ENCODE results near the gene KDM4C.

The KDM4C gene

DNA sequence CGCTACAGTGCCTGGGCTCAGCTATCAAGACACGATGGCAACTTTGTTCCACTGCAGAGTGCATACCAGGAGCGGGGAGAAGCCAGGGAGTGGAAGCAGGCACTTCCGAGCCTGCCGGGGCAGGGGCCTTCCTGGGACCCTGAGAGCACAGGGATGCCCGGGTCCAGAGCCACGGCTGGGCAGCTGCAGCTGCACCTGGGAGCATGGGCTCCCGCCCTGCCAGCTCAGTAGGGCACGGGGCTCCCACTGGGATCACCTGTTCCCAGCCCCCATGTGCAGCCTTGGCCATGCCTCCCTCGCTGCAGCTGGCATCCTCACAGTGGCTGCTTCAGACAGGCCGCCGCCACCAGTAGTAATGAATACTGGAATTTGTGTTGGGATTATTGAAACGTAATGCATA lies 391.5 kb downstream of the KDM4C start:
- DNase-seq: no peak

DNA sequence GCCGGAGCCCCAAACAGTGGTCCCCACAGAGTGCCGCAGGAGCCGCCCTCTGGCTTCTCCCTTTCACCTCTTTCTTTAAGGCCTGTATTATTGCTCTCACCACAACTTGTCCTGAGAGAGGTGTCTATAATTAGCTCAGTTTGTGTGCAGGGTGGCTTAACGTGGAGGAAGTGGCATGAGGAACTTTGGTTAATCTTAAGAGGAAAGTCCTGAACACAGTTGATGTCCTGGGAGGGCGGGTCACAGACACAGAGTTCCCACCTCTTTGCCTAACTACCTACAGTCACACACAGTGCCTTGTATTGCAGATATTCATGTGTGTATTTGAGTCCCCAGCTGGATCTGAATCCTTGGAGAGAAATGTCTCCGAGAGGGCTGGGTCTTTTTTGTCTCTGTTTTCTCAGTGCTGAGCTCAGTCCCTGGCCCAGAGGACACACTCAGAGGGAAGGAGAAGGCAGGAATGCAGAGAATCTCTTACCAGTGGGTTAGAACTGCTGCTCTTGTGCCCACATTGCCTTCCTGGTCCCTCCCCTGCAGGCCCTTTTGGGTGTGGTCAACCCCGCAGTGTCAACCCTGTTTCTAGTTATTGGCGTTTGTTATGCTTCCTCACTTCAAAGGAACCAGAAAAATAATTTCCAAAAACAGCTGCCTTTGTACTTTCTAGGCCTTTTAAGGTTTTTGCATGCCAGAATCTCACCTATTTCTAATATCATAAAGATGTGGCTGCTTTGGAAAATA lies 392.5 kb downstream of the KDM4C start:
- no peak for DNase-seq

DNA sequence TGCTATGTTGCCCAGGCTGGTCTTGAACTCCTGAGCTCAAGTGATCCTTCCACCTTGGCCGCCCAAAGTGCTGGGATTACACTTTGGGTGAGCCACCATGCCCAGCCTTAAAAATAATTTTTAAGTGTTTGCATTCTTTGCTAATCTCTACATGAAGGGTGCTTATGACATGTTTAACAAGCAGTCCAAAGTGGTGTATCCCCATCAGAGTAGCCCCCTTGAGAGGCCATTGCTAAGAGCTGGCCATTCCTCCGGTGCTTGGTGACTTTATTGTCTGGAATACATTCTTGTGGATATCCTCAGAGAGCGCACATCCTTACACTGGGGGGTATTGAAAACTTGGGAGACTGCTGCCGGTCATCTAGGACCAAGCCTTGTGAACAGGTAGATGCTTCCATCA lies 395.4 kb downstream of the KDM4C start:
- no peak for DNase-seq

DNA sequence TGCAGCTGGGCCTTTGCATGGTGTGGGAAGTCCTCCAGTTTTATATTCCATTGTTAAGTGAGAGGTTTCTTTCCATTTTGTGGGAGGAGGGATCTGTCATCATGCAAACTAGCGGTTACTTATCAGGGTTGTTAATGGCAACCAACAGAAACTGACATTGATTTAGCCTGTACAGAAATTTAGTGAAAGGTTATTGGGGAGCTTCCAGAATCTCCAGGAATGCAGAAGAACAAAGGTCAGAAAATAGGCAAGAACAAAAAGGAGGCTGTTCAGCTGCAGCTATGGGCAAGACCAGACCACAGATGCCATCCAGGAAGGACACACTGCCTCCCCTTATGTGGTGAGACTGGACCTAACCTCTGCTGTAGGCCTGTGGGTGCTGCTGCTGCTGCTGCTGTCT lies 395.8 kb downstream of the KDM4C start:
- no peak for DNase-seq

DNA sequence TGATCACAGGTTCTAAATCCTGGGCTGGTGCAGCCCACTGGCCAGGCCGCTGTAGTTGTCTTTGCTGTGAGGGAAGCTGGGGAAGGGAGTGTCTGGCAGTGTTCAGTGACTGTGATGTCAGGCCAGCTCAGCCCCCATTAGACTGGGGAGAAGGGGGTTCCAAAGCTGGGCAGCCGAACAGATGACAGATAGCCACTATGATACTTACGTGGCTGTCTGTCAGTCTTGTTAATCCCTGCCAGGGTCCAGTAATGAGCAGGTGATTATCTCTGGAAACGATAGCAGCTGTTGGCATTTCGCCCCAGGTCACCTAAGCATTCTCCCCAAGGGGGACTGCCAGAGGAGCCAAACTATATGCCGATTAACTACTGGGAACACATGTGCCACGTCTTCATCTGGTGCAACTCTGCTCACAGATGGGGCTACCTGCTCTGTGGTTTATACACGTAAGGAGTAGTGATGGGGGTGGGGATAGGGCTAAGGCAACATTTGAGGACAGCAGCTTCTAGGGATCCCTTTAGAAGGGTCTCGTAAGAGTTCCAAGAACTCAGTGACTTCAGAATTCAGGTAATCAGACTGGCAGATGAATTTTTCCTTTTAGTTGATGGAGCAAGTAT lies 396.3 kb downstream of the KDM4C start:
- no peak for DNase-seq

DNA sequence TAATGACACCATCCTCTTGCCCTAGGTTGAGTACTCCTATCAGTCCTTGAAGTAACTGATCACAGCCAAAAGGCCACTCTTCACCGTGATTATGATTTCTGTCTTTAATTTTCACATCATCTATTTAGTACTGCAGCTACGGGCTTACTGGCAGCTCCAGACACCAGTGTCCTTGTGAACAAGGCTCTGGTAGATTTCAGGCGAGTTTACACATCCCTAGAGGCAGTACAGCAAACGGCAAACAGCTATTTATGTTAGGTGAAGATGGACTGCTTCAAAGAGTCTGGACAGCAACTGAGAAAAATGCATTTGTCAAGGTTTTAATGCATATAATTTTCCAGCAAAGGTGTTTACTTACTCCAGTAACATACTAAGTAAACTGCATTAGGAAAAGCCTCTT lies 396.9 kb downstream of the KDM4C start:
- DNase-seq: no peak

DNA sequence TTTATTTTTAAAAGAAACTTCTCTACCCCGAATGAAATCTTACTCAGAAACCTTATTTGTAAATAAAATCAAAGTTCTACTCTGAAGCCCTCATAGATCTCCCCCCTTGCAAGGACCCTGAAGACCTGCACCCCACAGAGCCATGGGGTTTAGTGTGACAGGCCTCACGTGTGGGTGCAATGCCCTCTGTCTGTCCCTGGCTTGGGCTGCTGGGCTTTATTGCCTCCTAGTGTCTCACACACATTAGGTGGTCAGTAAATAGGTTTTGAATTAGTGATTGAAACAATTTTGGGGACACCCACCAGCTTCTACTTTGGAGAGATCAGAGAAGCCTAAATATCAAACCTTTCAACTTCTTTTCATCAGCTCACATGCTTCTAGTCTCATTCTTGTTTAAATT lies 403.7 kb downstream of the KDM4C start:
- DNase-seq: no peak

DNA sequence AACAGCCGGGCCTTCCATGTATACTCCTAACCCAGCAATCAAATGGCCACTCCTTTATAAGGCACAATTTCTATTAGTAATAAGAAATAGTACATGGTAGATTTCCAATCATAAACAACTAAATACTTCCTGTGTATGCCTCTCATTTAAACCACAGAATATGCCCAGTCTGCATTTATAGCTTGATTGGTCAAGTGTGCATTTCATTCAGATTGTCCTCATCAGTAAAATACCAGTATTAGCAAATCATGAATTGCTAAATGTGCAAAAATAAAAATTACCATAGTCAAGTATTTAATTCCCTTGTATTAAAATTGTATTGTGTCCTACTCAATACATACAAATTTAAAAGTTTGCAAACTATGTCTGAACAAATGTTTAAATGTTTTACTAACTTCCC lies 406.2 kb downstream of the KDM4C start:
- DNase-seq: no peak

DNA sequence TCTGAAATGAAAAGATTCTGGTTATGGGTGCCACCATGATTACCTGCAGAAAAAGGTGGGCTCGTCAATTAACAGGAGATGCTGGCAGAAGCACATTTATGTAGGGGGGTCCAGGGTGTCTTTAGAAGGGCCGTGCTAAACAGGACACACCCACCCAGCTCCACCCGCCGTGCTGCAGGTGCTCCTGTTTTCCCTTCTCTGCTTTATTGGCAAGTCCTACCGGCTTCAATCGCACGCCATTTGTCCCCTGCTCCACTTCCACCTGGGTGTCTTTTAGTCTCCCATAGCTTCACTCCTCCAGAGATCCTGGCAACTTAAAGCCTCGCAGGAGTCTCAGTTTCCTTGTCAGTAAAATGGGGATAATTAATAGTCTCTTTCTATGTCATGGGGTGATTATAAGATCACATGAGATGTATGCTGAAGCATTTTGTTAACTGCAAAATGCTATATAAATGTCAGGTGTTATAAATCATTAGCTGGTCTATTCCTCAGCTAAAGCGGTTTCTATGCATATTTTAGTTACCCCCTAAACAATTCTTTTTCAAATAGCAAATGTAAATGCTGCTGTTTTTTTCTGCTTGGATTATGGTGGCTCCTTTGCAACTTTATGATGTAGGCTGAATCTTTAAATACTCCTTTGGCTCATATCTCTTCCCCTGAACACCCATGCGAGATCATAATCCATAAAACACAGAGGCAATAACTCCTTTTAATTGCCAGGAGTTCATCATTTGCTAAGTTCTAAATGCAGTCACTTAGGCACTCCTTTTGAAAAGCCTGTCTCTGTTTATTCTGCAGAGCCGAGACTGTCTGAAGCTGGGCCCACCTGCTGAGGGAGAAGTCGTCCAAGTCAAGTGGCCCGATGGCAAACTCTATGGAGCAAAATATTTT lies 406.9 kb downstream of the KDM4C start:
- no peak for DNase-seq

DNA sequence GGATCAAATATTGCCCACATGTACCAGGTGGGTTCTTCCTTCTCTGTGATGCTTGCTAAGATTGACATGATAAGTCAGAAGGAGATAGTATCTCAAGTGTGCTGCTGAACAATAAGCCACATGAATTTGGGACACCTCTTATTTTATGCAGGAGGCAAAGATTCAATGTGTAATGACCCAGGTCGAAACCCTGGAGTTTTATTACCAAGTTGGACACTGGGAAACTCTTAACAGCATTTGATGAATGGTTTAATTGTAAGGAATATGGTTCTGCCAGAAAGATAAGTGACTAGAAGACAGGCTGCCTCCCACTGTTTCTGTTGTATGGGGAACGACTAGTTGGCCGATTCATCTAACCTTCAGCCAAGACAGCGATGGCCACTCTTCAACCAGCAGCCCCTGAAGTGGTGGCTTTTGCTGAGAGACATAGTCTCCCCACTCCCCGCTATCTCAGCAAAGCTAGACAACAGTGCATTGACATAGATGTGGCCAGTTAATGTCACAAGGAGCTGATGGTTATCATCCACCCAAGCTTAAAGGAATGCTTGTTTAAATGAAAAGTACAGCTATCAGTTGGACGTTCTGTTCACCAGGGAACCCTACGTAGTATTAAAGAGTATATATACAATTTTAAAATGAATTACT lies 407.7 kb downstream of the KDM4C start:
- DNase-seq: no peak

DNA sequence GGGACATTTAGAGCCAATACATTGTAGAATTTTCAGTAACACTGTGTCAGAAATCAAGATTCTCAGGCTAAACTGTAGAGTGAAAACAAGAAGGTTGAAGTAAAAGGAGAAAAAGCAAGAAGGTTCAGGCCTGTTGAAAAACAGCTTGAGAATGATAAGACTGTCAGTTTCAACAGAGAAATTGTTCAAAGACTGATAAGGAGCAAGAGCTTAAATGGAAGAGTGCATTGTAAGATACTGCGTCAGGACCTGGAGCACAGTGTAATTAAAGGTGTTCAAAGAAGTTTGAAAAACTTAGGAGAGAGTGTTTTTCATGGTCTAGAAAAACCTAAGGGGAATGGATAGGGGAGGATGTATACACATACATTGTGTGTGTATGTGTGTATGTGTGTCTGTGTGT lies 408.3 kb downstream of the KDM4C start:
- DNase-seq: no peak

DNA sequence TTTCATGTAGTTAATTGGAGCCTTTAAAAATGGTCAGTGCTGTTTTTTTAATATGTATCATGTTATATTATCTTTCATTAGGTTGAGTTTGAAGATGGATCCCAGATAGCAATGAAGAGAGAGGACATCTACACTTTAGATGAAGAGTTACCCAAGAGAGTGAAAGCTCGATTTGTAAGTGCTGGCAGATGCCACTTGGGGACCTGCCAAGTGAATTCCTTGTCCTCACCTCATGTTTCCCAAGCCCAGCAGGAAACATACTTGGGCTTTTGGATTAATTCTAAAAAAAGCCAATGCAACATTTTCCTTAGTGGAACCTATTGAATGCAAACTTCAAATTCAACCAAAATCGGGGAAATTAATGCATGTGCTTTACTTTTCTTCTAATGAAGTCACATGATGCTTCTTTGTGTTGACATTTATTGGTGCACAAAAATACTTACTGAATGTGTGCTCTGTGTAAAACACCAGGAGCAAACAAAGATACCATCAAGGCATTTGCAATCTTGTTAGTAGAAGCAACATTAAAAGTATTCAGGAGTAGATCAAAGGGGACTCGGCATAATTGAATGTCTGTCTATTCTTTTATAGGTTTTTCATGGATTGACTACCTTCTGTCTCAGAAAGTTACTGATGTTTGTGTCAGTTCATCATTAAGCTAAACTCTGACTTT lies 412.1 kb downstream of the KDM4C start:
- DNase-seq: no peak

DNA sequence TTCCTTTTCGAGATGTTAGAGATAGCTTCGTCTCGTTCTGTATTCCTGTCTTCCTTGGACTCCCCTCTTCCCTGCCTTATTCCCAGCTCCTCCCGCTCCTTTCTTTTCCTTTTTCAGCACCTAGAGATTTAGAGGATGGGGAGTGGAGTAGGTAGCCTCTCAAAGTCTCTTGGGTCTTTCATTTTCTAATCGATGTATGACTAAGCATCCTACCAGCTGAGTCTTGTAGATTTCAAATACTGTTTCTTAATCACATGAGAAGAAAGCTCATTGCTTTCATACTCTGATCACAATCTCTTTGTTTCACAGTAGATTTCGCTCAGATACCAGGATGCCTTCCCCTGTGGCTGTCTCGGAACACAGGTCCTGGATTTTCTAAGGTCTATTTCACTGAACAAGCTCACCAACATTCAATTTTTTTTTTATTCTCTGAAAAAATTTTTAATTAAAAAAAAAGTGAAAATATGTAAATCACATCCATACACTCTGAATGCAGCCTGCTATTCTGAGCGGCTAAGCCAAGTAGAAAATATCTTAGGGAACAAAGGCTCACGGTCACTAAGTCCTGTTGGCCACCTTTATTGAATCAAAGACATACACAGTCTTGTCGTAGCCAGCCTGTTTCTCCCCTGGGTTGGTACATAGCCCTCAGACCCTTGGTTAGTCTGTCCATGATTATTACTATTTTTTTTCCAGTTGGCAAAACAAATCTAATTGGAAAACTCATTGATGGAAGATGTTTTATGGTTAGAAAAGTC lies 413.8 kb downstream of the KDM4C start:
- DNase-seq: no peak

DNA sequence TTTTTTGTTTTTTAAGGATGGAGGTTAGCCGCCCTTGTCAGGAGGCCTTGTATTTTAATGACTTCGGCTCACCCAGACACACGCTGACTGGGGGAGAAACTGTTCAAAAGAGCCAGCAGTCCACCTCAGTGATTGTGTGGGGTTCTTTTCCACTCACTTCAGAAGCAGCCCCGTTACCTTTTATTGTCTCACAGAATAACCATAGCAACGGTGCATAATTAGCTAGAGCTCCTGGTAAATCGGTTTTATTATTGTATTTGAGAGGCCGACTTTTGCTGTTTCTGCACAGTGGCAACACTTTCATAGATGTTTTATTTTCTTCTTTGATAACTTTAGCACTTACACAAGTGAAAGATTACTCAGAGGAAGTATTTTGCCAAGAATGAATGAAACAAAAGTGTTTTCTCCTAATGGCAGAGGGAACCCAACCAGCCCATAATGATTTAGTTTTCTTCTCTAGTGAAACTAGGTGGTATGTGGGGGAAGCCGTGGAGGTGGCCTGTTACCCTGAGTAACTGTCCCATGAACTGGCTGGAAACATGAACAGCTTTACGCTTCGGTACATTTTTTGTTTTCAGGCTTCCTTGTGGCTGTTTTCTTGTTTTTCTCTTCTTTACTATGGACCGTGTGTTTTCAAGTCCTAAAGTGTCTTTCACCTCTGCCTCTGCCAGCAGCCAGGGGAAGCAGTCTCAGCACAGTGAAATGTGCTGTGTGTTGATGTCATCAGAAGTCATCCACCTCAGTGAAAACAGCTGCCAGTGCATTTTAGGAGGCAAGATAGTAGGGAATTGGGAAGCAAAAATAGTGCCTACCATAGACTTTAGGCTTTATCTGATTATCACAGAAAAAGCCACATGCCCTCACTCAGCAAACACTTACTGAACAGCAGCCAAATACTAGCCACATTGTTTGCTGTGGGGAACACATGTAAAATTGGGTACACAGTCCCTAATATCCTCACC lies 414.7 kb downstream of the KDM4C start:
- DNase-seq: no peak

DNA sequence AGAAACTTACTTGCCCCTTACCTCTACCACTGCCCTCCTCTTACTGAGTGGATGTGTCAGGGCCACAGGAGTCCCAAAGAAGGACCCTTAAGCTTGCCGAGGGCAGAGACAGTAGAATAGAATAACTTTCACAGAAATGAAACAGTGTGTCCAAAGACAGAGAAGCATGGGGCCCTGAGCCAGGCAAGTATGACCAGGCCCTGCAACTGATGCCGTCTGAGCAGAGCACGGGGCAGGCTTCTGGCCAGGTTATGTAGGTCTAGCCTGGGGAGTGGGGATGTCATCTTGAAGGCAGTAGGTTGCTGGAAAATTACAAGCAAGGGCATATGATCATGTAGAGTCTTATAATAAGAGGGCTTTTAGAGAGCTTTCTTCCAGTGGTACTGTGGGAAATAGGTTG lies 415.4 kb downstream of the KDM4C start:
- no peak for DNase-seq

DNA sequence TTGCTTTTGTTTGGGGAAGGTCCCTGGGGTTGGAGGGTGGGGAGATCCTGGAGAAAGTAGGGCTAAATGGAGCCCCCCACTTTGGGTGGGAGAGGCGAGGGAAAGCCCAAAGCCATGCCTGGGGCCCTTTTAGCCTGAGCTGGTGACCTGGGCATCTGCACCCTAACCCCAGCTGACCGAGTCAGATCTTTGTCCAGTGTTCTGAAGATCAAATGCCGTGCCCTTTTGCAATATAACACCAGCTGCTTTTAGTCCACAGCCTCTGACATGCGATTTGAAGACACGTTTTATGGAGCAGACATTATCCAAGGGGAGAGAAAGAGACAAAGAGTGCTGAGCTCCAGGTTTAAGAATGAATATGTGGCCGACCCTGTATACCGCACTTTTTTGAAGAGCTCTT lies 416.5 kb downstream of the KDM4C start:
- DNase-seq: no peak

DNA sequence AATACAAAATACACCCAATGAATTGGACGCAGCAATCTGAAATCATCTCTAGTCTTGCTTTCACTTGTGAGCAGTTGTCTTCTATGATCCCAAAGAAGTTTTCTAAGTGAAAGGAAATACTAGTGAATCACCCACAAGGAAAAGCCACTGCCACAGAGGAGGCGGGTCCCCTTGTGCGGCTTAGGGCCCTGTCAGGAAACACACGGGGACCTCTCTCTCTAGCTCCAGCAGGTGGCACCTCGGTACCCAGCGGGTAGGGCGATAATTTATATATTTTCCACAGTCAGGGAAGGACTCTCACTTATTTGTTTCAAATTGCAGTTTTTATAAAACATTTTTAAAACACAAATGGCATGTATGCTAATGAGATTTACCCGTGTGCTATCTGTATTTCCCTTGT lies 417.1 kb downstream of the KDM4C start:
- DNase-seq: no peak

DNA sequence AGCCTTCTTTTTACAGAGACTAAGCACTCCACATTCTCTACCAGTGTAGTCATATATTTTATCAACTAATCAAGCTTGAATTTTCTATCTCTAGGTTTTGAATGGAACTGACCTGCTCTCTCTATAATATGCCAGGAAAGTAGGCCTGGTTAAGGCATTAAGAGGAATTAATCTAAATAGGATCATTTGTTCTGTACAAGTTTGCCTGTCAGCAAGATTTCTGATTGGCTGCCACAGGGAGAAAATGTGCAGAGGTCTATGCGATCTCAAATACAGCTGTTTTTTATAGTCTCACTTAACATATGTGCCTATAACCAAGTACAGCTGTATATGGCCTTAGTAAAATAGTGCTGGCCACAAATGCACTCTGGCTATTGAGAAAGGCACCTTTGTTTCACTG lies 418.8 kb downstream of the KDM4C start:
- no peak for DNase-seq

DNA sequence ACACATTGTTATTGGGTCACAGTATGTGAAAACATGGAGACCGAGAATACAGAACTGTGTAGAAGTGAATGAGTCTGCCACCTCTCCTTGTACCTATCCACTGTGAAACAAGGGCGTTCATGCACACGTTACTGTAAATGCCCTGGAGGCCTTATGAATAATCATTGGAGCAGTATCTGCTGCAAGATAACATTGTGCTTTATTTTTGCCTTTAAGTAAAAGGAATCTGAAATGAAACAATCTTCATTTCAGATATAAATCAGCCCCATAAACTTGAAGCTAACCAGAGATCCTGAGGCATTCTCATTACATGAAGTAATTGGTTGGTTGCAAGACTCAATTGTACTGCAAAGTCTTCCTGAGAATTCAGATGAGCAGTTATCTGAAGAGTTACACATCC lies 419.6 kb downstream of the KDM4C start:
- no peak for DNase-seq

DNA sequence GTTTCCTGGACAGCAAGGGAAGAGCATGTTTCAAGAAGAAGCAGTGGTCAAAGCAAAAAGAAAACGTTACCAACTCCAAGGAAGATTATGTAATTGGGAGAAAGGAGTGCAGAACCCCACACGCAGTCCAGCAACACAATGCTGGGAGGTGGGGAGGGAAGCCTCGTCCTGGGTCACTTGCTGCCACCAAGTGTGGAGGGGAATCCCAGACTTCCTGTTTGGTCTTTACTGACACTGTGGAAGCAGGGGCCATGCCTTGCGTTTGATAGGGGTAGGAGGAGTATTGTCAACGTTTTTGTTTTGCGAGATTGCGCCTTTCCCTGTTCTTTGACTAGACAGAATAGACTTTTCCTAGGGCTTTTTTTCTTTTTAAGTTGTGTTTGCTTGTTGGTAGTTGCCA lies 421.0 kb downstream of the KDM4C start:
- DNase-seq: no peak

DNA sequence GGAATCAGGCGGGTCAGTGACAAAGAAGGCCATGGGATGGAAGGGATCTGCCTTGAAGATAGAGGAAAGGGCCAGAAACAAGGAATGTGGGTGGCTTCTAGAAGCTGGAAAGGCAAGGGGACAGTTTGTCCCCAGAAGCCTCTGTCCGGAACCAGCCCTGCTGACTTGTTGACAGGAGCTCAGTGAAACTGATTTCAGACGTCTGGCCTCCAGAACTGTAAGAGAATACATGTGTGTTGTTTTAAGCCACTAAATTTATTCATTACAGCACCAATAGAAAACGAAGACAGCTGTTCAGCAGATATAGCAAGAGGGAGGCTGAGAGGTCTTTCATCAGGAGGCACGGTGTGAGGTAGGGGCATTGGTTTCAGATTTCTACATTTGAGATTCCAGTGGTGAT lies 422.5 kb downstream of the KDM4C start:
- no peak for DNase-seq
